Measurements from ENCODE around the gene TMEM39B. TPM values are rescaled to one million over a fixed set of nuclear protein-coding genes. Genes with fewer than 3 reads are reported as not detected.
"Not testable (repeated sequence)": the region's sequence is repeated elsewhere in the genome, so short reads cannot be mapped to it uniquely, and the experiment has no call there.

Gene TMEM39B
- polyA plus RNA-seq, 1 donor = 14.9 TPM

DNA sequence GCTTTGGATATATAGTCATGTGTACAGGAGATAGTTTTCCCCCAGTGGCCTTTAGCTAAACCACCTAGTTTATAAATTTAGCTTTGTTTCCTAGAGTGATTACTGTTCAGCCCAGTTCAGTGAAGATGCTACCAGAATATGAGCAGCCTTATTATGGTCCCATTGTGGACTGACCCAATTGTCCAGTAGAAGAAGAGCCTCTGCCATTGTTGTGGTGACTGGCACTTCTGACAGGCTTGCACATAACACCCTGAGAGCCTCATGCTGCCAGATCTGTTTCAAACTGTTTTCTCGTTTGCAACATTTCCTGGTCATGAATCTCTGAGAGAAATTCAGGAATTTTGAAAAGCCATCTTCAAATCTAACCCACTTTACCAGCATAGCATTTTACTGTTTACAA is 55.7 kb downstream of the TMEM39B start:
- H3K27ac ChIP-seq (ENCODE audit: low read length) = no peak overlapping the region
- H3K9me3 ChIP-seq (ENCODE audit: control insufficient read depth, low read depth, low read length) = no peaks in the 10 kb centered on the region
- no peaks in the 10 kb centered on the region for H3K4me1 ChIP-seq (ENCODE audit: control insufficient read depth, insufficient read depth, low read length)
- no peak for DNase-seq
- 71% methylated on average over 1 of the region's 1 CpG for WGBS (ENCODE audit: insufficient coverage, low lambda C conversion rate)
- no peak overlapping the region for H3K4me3 ChIP-seq (ENCODE audit: low read length)
- no peaks in the 10 kb centered on the region for H3K27me3 ChIP-seq (ENCODE audit: control insufficient read depth, insufficient read depth, low read length)
- H3K36me3 ChIP-seq (ENCODE audit: control insufficient read depth, insufficient read depth, low read length) = peaks cover 7% of the 10 kb centered on the region

DNA sequence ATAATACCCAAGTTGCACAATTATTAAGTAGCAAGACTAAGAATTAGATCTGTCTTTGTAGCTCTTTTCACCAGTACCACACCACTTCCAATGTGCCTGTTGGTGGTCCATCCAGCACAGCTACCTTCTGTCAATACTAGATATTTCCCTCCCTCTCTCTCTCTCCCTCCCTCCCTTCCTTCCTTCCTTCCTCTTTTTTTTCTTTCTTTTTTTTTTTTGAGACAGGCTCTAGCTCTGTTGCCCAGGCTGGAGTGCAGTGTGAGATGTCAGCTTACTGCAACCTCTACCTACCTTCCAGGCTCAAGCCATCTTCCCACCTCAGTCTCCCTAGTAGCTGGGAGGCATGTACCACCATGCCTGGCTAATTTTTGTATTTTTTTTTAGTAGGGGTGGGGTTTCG is 56.2 kb downstream of the TMEM39B start:
- H3K27me3 ChIP-seq (ENCODE audit: control insufficient read depth, insufficient read depth, low read length) = no peaks in the 10 kb centered on the region
- H3K36me3 ChIP-seq (ENCODE audit: control insufficient read depth, insufficient read depth, low read length) = peaks cover 7% of the 10 kb centered on the region
- no peak overlapping the region for H3K4me3 ChIP-seq (ENCODE audit: low read length)
- H3K27ac ChIP-seq (ENCODE audit: low read length) = no peak overlapping the region
- no CpG with 5 or more reads among the region's 1 CpG for WGBS (ENCODE audit: insufficient coverage, low lambda C conversion rate)
- no peaks in the 10 kb centered on the region for H3K4me1 ChIP-seq (ENCODE audit: control insufficient read depth, insufficient read depth, low read length)
- no peak for DNase-seq
- H3K9me3 ChIP-seq (ENCODE audit: control insufficient read depth, low read depth, low read length) = no peaks in the 10 kb centered on the region

DNA sequence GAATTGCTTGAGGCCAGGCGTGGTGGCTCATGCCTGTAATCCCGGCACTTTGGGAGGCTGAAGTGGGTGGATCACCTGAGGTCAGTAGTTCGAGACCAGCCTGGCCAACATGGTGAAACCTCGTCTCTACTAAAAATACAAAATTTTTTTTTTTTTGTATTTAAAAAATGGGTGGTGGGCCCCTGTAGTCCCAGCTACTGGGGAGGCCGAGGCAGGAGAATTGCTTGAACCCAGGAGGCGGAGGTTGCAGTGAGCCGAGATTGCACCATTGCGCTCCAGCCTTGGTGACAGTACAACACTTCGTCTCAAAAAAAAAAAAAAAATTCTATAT is 61.2 kb downstream of the TMEM39B start:
- H3K9me3 ChIP-seq (ENCODE audit: control insufficient read depth, low read depth, low read length); H3K4me1 ChIP-seq (ENCODE audit: control insufficient read depth, insufficient read depth, low read length); DNase-seq; H3K27me3 ChIP-seq (ENCODE audit: control insufficient read depth, insufficient read depth, low read length); H3K36me3 ChIP-seq (ENCODE audit: control insufficient read depth, insufficient read depth, low read length); H3K27ac ChIP-seq (ENCODE audit: low read length); H3K4me3 ChIP-seq (ENCODE audit: low read length): not testable (repeated sequence)
- no CpG with 5 or more reads among the region's 9 CpGs for WGBS (ENCODE audit: insufficient coverage, low lambda C conversion rate)

DNA sequence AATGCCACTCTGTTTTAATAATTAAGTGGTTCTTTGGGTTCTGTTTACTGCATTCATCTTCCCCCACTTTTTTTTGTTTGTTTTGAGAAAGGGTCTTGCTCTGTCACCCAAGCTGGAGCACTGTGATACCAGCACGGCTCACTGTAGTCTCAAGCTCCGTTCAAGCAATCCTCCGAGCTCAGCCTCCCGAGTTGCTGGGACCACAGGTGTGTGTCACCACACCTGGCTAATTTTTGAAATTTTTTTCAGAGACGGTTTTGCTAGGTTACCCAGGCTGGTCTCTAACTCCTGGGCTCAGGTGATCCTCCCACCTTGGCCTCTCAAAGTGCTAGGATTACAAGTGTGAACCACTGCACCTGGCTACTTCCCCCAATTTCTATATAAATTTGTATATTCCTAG is 64.4 kb downstream of the TMEM39B start:
- Histone ChIP-seq H3K9me3 (ENCODE audit: control insufficient read depth, low read depth, low read length) (no peaks in the 10 kb centered on the region), H3K27me3 (ENCODE audit: control insufficient read depth, insufficient read depth, low read length) (no peaks in the 10 kb centered on the region), H3K4me1 (ENCODE audit: control insufficient read depth, insufficient read depth, low read length) (no peaks in the 10 kb centered on the region), H3K36me3 (ENCODE audit: control insufficient read depth, insufficient read depth, low read length) (no peaks in the 10 kb centered on the region), H3K27ac (ENCODE audit: low read length) (no peak overlapping the region), H3K4me3 (ENCODE audit: low read length) (no peak overlapping the region)
- no peak for DNase-seq
- WGBS (ENCODE audit: insufficient coverage, low lambda C conversion rate) = no CpG with 5 or more reads among the region's 5 CpGs

DNA sequence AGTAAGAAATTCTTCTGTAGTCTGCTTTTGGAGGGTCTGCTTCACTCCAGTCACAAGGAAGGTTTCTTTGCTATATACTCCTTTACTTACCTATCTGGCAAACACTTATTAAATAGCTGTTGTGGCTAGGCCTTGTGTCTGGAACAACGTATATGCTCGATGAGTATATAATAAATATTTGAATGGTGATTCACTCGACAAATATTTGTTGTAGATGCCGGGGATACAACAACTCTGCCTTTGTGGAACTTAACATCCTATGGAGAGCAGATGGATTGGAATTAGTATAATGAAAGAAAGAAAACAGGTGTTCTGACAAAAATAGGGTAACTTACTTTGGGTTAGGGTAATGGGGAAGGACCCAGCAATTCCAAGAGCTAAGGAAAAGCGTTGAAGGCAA is 66.2 kb downstream of the TMEM39B start:
- no peak overlapping the region for H3K27ac ChIP-seq (ENCODE audit: low read length)
- no peaks in the 10 kb centered on the region for H3K36me3 ChIP-seq (ENCODE audit: control insufficient read depth, insufficient read depth, low read length)
- 34% methylated on average over 5 of the region's 5 CpGs for WGBS (ENCODE audit: insufficient coverage, low lambda C conversion rate)
- DNase-seq = no peak
- no peaks in the 10 kb centered on the region for H3K9me3 ChIP-seq (ENCODE audit: control insufficient read depth, low read depth, low read length)
- H3K4me3 ChIP-seq (ENCODE audit: low read length) = no peak overlapping the region
- peaks cover 3% of the 10 kb centered on the region for H3K4me1 ChIP-seq (ENCODE audit: control insufficient read depth, insufficient read depth, low read length)
- no peaks in the 10 kb centered on the region for H3K27me3 ChIP-seq (ENCODE audit: control insufficient read depth, insufficient read depth, low read length)

DNA sequence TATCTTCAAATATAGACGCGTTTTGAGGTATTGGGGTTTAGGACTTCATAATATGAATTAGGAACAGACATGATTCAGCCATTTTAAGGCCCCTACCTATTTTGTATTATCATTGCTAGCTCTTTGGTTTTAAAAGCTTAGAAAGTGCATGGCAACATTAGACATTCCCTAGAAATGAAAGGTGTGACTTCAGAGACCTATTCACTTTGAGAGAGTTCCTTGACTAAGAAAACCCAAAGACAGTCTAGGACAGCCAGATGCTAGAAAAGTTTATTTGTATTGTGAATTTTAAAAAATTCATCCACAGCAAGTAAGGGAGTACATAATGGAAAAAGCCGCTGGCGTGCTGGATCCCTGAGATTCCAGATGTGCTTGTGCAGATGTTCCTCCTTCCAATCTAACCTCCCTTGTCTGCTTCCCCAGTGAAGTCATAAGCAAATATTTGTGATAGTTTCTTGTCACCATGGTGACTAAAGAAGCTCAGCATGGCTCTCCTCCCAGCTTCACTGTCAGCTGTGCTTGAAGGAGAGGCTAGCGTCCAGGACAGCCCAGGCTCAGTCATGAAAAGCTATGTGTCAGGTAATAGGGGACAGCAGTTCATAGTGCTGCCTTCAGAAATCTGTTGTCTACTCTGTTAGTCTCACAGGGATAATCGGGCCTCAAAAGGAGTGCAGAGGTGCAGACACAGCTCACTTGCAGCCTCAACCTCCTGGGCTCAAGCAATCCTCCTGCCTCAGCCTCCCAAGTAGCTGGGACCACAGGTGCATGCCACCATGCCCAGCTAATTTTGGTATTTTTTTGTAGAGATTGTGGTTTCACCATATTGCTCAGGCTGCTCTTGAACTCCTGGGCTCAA is 69.9 kb downstream of the TMEM39B start:
- Histone ChIP-seq H3K27ac (ENCODE audit: low read length) (peak overlapping the region; percentile 20), H3K4me3 (ENCODE audit: low read length) (no peak overlapping the region), H3K4me1 (ENCODE audit: control insufficient read depth, insufficient read depth, low read length) (peaks cover 3% of the 10 kb centered on the region), H3K36me3 (ENCODE audit: control insufficient read depth, insufficient read depth, low read length) (peaks cover 2% of the 10 kb centered on the region), H3K9me3 (ENCODE audit: control insufficient read depth, low read depth, low read length) (peaks cover 8% of the 10 kb centered on the region), H3K27me3 (ENCODE audit: control insufficient read depth, insufficient read depth, low read length) (no peaks in the 10 kb centered on the region)
- WGBS (ENCODE audit: insufficient coverage, low lambda C conversion rate) = 30% methylated on average over 2 of the region's 6 CpGs
- peak; percentile 61 to 77 for DNase-seq

DNA sequence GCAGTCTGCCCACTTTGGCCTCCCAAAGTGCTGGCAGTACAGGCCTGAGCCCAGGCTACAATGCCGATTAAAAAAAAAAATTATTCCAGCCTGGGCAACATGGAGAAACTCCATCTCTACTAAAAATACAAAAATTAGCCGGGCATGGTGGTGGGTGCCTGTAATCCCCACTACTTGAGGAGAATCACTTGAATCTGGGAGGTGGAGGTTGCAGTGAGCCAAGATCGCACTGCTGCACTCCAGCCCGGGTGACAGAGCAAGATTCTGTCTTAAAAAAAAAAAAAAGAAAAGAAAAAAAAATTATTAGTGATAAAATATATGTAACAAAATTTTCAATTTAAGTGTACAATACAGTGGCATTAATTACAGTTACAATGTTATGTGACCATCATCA is 70.6 kb downstream of the TMEM39B start:
- not testable (repeated sequence) for H3K27ac ChIP-seq (ENCODE audit: low read length)

DNA sequence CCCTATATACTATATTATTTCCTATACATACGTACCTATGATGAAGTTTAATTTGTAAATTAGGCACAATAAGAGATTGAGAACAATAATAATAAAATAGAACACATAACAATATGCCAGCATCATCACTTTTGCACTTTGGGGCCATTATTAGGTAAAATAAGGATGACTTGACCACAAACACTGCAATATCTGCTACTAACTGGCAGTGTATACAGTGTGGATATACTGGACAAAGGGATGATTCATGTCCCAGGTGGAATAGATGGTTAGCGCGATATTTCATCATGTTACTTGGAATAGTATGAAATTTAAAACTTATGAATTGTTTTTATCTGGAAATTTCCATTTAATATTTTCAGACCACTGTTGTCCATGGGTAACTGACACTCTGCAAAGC is 71.3 kb downstream of the TMEM39B start:
- Histone ChIP-seq H3K27me3 (ENCODE audit: control insufficient read depth, insufficient read depth, low read length) (no peaks in the 10 kb centered on the region), H3K4me3 (ENCODE audit: low read length) (no peak overlapping the region), H3K9me3 (ENCODE audit: control insufficient read depth, low read depth, low read length) (peaks cover 18% of the 10 kb centered on the region), H3K27ac (ENCODE audit: low read length) (no peak overlapping the region), H3K36me3 (ENCODE audit: control insufficient read depth, insufficient read depth, low read length) (peaks cover 2% of the 10 kb centered on the region), H3K4me1 (ENCODE audit: control insufficient read depth, insufficient read depth, low read length) (peaks cover 3% of the 10 kb centered on the region)
- no peak for DNase-seq
- 90% methylated on average over 3 of the region's 3 CpGs for WGBS (ENCODE audit: insufficient coverage, low lambda C conversion rate)

More for the DNA sequence above, 70.6 kb downstream of the TMEM39B start:
- not testable (repeated sequence) for H3K4me1 ChIP-seq (ENCODE audit: control insufficient read depth, insufficient read depth, low read length); DNase-seq; H3K27me3 ChIP-seq (ENCODE audit: control insufficient read depth, insufficient read depth, low read length); H3K4me3 ChIP-seq (ENCODE audit: low read length); H3K36me3 ChIP-seq (ENCODE audit: control insufficient read depth, insufficient read depth, low read length)
- WGBS (ENCODE audit: insufficient coverage, low lambda C conversion rate) = no CpG with 5 or more reads among the region's 4 CpGs
- peaks cover 12% of the 10 kb centered on the region for H3K9me3 ChIP-seq (ENCODE audit: control insufficient read depth, low read depth, low read length)

DNA sequence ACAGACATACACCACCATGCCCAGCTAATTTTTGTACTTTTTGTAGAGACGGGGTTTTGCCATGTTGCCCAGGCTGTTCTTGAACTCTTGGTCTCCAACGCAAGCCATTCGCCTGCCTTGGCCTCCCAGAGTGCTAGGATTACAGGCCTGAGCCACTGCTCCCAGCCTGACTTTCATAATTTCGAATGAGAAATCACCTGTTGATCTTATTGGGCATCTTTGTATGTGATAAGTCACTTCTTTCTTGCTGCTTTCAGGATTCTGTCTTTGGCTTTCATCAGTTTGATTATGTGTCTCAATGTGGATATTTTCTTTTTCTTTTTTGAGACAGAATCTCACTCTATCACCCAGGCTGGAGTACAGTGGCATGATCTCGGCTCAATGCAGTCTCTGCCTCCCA is 75.1 kb downstream of the TMEM39B start:
- DNase-seq; H3K27ac ChIP-seq (ENCODE audit: low read length); H3K36me3 ChIP-seq (ENCODE audit: control insufficient read depth, insufficient read depth, low read length); H3K4me1 ChIP-seq (ENCODE audit: control insufficient read depth, insufficient read depth, low read length); H3K4me3 ChIP-seq (ENCODE audit: low read length); H3K27me3 ChIP-seq (ENCODE audit: control insufficient read depth, insufficient read depth, low read length): not testable (repeated sequence)
- peaks cover 18% of the 10 kb centered on the region for H3K9me3 ChIP-seq (ENCODE audit: control insufficient read depth, low read depth, low read length)
- 100% methylated on average over 2 of the region's 5 CpGs for WGBS (ENCODE audit: insufficient coverage, low lambda C conversion rate)

DNA sequence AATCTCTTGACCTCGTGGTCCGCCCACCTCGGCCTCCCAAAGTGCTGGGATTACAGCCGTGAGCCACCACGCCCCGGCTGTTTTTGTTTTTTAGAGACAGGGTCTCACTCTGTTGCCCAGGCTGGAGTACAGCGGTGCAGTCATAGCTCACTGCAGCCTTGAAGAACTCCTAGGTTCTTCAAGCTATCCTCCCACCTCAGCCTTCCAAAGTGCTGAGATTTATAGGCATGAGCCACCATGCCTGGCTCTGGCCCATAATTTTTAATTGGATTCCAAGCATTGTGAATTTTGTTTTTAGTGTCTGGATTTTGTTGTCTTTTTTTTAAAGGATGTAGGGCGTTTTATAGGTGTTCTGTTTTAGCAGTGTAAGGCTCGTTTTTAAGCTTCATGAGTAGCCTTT is 78.1 kb downstream of the TMEM39B start:
- H3K4me3 ChIP-seq (ENCODE audit: low read length) = no peak overlapping the region
- no peaks in the 10 kb centered on the region for H3K27me3 ChIP-seq (ENCODE audit: control insufficient read depth, insufficient read depth, low read length)
- peaks cover 18% of the 10 kb centered on the region for H3K9me3 ChIP-seq (ENCODE audit: control insufficient read depth, low read depth, low read length)
- H3K36me3 ChIP-seq (ENCODE audit: control insufficient read depth, insufficient read depth, low read length) = peaks cover 8% of the 10 kb centered on the region
- 100% methylated on average over 1 of the region's 9 CpGs for WGBS (ENCODE audit: insufficient coverage, low lambda C conversion rate)
- no peaks in the 10 kb centered on the region for H3K4me1 ChIP-seq (ENCODE audit: control insufficient read depth, insufficient read depth, low read length)
- no peak for DNase-seq
- no peak overlapping the region for H3K27ac ChIP-seq (ENCODE audit: low read length)

DNA sequence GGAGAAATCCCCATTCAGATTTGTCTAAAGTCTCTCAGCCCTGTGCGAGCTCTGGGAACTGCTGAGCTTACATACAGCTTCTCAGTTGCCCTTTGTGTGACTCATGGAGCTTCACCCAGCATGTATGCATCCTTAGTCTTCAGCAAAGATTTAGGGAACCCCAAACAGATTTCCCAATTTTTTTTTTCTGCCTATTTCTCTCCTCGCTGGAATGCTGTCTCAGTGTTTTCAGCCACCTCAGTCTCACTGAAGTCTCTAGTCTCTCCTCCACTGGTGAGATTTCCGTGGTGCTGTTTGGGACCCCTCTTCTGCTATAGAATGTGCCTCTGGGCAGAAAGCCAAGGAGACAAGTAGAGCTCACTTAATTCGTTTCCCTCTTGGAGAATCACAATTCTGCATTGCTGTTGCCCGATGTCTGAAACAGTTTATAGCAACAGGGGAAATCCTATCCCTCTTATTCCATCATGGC is 78.6 kb downstream of the TMEM39B start:
- Histone ChIP-seq H3K27ac (ENCODE audit: low read length) (no peak overlapping the region), H3K9me3 (ENCODE audit: control insufficient read depth, low read depth, low read length) (peaks cover 18% of the 10 kb centered on the region), H3K27me3 (ENCODE audit: control insufficient read depth, insufficient read depth, low read length) (no peaks in the 10 kb centered on the region), H3K4me1 (ENCODE audit: control insufficient read depth, insufficient read depth, low read length) (no peaks in the 10 kb centered on the region), H3K36me3 (ENCODE audit: control insufficient read depth, insufficient read depth, low read length) (peaks cover 10% of the 10 kb centered on the region), H3K4me3 (ENCODE audit: low read length) (no peak overlapping the region)
- 86% methylated on average over 1 of the region's 5 CpGs for WGBS (ENCODE audit: insufficient coverage, low lambda C conversion rate)
- DNase-seq = peak in 1 of 2 donors; percentile 32

Measured in large intestine (tissue), 3 donors.